Measurements from ENCODE around the gene ZNF23. TPM values are rescaled to one million over a fixed set of nuclear protein-coding genes. Genes with fewer than 3 reads are reported as not detected.

The ZNF23 gene
- total RNA-seq, 1 experiment from 2014 or later = 7.5 TPM

DNA sequence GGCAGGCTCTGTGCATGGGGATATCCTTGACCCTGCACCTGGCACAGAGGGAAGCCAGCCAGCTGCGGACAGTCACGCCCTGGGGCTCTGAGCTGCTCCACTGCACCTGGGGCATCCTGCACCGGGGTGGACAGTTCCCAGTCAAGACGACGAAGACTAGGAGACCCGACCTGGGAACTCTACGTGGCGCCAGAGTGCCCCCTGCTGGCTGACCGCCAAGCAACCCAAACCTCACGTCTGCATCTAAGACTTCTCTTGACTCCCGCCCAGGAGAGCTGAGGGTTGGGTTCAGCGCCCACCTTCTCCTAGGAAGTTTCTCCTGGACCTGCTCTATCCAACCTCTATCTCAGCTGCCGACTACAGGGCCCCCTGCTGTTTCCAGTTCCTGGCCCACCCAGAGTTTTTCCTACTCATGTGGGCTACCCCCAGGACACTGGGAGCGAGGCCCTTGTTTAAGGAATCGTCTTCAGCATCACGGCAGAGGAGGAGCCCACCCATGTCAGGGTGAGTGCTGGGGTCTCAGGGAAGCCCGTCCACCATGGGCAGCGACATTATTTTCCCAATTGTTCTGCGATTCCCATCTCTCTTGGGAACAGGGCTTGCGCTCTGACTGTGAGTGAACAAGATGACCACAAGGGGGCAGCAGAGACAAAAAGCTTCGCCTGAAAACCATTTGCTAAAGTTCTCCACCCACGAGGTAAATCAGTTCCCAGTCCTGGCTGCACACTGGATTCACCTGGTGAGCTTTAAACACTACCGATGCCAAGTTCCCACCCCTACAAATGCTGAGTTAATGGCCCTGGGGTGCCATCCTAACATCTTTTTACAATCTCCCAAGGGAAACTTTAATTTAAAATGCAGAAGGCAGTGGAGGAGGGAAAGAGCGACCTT is 49.5 kb downstream of the ZNF23 start:
- peak; percentile 83 for DNase-seq (ENCODE audit: low read depth, low spot score)
- in situ Hi-C loops (cut with HindIII; ENCODE audit: low pct_unique_long_range_greater_than_20kb, low sequenced_read_pairs) = no loop called here

DNA sequence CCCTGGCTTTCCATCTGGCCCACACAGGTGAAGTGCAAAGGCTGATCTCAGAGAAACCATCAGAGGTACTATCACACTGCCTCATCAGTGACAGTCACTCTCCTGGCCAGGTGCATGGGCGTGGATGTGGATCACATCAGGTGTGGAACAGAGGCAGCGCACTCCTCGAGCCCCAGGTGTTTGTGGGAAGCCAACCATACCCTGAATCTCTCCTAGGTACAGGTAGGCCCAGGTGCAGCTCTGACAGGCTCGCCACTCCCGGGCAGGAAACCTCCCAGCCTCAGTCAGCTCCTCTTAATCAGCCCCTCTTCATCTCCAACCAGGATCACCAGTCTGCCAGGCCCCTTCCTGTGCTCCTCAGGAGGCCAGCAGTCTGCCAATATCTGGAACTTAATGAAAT is 51.9 kb downstream of the ZNF23 start:
- in situ Hi-C loops (cut with HindIII; ENCODE audit: low pct_unique_long_range_greater_than_20kb, low sequenced_read_pairs) = no loop called here

DNA sequence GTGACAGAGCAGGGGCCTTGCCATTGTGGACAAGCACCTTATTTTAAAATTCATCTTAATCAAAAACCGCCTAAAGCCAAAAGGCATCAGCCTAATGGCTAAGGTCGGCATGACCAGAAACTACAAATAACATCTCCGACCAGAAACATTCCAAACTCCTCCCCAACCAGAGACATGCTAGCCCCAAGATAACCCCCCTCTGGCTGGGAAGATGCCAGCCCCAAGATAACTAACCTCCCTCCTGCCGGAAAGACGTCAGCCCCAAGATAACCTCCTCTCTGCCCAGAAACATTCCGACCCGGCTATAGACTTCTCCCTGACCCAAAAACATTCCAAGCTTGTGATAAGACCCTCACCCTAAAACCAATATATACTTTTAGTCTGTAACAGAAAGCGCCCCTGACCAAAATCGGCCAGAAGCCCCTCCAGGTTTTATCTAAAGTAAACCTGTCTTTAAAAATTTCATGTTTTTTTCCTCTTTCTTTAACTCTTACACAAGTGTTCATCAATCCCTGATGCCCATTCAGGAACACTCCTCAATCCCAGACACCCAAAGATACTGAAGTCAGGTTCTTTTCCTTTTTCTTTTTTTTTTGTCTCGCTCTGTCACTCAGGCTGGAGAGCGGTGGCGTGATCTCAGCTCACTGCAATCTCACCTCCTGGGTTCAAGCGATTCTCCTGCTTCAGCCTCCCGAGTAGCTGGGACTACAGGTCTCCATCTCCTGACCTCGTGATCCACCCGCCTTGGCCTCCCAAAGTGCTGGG is 52.9 kb downstream of the ZNF23 start:
- no peak for DNase-seq (ENCODE audit: low read depth, low spot score)
- in situ Hi-C loops (cut with HindIII; ENCODE audit: low pct_unique_long_range_greater_than_20kb, low sequenced_read_pairs) = no loop called here

More for the DNA sequence above, 51.9 kb downstream of the ZNF23 start:
- no peak for DNase-seq (ENCODE audit: low read depth, low spot score)

DNA sequence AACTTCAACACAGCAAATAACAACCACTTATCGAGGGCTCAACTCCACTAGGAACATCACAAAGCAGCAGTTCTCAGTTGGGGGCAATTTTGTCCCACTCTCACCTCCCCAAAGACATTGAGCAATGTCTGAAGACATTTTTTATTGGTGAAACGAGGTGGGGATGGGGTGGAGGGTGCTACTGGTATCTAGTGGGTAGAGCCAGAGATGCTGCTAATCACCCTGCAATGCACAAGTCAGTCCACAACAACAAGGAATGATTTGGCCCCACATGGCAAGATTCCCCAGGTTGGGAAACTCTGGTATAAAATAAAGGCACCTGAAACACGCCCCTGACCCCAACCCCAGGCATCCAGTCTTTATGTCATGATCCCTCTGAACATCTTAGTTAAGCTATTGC is 53.5 kb downstream of the ZNF23 start:
- in situ Hi-C loops (cut with HindIII; ENCODE audit: low pct_unique_long_range_greater_than_20kb, low sequenced_read_pairs) = no loop called here
- no peak for DNase-seq (ENCODE audit: low read depth, low spot score)

DNA sequence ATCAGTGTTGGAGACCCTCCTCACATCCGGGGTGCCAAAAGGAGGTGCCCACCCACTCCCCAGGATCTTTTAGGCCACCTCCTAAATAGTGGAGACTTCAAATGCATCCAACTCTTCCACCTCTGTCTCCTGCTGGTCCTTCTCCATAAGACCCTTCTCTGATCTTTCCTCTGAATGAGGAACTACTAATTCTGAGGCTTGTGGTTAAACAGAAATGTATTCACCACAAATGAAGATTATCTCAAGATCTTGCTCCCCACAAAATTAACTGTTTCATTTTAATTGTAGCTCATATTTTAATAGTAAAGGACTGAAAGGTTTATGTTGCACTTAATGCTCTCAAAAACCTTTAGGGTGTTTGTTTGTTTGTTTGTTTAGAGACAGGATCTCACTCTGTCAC is 54.3 kb downstream of the ZNF23 start:
- DNase-seq (ENCODE audit: low read depth, low spot score) = no peak

DNA sequence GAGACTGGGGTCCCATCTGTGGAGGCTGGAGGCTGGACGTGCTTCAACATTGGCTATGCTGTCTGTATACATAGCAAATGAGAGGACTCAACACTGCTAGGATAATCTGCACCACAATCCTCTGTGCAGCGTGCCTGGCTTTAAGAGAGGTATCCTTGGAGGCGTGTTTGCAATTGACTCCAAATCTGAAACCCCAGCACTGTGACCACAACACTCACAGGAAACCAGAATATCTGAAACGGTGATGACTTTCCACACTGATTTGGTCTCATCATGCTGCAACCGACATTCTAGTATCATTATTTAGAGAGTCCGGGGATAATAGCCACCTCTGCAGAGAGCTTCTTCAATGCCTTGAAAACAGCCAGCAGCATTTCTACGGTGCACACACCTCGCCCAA is 55.3 kb downstream of the ZNF23 start:
- in situ Hi-C loops (cut with HindIII; ENCODE audit: low pct_unique_long_range_greater_than_20kb, low sequenced_read_pairs) = no loop called here
- DNase-seq (ENCODE audit: low read depth, low spot score) = no peak

More for the DNA sequence above, 54.3 kb downstream of the ZNF23 start:
- in situ Hi-C loops (cut with HindIII; ENCODE audit: low pct_unique_long_range_greater_than_20kb, low sequenced_read_pairs) = no loop called here

DNA sequence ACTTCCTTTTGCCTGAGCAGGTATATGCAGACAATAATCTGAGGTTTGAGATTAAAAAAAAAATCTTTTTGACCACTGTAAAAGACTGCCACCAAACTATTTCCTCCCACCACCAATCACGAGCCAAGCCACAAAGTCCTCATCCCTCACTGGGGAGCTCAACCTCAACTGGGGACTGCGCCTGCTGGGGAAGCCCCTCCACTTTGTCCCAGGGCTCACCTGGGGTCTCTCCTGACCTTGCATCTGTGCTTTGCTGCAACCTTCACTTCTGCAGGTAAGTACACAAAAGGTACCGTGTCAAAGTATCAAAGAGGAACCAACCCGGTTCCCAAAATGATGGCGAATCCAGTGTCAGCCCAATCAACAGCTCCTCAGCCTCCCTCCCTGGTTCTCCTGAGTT is 55.7 kb downstream of the ZNF23 start:
- in situ Hi-C loops (cut with HindIII; ENCODE audit: low pct_unique_long_range_greater_than_20kb, low sequenced_read_pairs) = no loop called here

DNA sequence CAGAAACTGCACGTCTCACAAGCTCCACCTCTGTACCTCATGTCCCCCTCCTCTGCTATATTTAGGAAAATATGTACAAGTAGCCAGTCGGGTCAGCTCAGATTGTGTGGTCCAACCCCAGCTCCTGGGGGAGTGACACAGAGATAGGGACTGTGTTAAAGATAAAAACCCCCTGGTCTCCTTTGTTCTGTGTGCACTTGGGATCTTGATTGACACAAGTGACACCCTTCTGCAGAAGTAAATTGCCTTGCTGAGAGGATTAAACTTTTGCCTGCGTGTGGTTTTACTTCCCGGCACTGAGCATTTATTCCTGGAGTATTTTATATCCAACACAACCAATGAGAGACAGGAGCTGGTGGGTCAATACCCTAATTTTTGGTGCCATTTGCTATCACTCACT is 57.7 kb downstream of the ZNF23 start:
- in situ Hi-C loops (cut with HindIII; ENCODE audit: low pct_unique_long_range_greater_than_20kb, low sequenced_read_pairs) = no loop called here
- no peak for DNase-seq (ENCODE audit: low read depth, low spot score)

More for the DNA sequence above, 55.7 kb downstream of the ZNF23 start:
- DNase-seq (ENCODE audit: low read depth, low spot score) = no peak

DNA sequence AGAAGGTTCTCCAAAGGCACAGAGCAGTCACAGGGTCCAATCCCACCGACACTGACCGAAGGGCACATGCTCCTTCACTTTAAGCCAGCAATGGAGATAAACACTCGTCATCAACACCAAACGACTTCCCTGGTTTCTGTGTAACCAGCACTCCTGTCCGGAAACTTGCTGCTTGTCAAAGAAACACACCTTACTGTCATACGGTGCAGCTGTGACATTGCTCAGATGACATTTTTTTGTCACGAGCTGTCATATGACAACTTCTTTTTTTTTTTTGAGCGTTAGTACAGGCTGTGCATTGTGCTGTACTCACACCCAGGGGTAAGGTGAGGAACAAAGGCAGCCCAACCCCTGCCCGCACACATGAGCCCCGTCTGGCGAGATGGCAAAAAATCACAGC is 59.4 kb downstream of the ZNF23 start:
- in situ Hi-C loops (cut with HindIII; ENCODE audit: low pct_unique_long_range_greater_than_20kb, low sequenced_read_pairs) = no loop called here
- no peak for DNase-seq (ENCODE audit: low read depth, low spot score)

DNA sequence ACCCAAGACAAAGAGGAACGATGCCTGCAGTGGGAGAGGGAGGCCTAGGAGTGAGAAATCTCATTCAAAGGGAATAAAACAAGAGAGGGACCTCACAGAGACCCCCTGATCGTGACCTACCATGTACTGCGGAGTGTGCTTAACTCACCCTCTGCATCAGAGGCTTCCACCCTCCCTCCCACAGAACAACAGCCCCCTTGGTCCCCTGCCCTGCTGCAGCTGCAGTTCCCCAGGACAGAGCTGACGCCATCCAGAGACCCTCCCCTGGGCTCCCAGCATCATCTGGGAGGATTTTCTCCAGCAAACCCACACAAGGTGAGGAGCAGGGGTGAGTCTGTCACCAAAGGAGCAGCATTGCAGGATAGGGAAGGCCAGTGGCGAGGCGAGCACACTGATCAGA is 60.0 kb downstream of the ZNF23 start:
- in situ Hi-C loops (cut with HindIII; ENCODE audit: low pct_unique_long_range_greater_than_20kb, low sequenced_read_pairs) = no loop called here

DNA sequence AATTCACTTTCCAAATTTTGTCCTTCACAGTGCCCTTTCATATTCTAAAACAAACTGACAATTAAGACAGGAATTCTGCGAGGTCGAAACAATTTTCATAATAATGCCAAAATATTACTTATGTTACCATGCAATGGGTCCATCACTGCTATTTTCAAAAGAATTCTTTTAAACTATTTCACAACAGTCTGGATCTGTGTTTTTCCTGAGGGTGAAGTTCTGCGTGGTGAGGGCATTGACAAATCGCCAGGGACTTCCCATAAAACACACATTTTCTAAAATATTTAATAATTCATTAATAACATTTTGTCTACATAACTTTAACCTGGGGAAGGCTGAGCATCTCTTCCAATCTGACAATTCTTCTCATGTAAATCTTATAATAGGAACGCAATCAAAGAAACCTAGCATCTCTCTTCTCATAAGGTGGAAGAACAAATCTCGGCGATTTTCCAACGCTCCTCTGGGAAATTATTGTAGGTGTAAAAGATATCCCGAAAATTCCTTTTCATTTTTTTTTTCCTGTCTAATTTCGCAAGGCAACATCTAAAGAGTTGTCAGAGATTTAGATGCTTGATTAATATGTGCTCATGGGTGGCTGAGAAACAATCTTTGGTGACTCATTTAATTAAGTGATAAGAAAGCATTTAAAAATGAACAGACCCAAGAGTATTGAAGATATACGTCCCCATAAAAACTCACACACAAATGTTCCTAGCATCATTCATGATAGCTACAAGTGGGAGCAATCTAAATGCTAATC is 62.1 kb downstream of the ZNF23 start:
- in situ Hi-C loops (cut with HindIII; ENCODE audit: low pct_unique_long_range_greater_than_20kb, low sequenced_read_pairs) = no loop called here
- DNase-seq (ENCODE audit: low read depth, low spot score) = no peak

More for the DNA sequence above, 60.0 kb downstream of the ZNF23 start:
- no peak for DNase-seq (ENCODE audit: low read depth, low spot score)

Other genes with a start within 250 kb of the ZNF23 start
- 0.35 and 0.50 TPM in 2 replicates for gene HYDIN, start 231.5 kb downstream of the ZNF23 start, total RNA-seq (2014; rRNA removed; shearing (Covaris generic))
- 30.3 and 30.7 TPM in 2 replicates for gene CMTR2, start 172.8 kb downstream of the ZNF23 start, total RNA-seq (2014; rRNA removed; shearing (Covaris generic))
- 0.45 and 0.67 TPM in 2 replicates for gene CALB2, start 103.5 kb downstream of the ZNF23 start, total RNA-seq (2014; rRNA removed; shearing (Covaris generic))
- not detected in 2 replicates for gene TLE7, start 20.2 kb downstream of the ZNF23 start, total RNA-seq (2014; rRNA removed; shearing (Covaris generic))
- 2.2 and 3.3 TPM in 2 replicates for gene ZNF19, start 27.1 kb upstream of the ZNF23 start, total RNA-seq (2014; rRNA removed; shearing (Covaris generic))
- not detected in 2 replicates for gene CHST4, start 64.2 kb upstream of the ZNF23 start, total RNA-seq (2014; rRNA removed; shearing (Covaris generic))
- not detected in 2 replicates for gene TAT, start 114.8 kb upstream of the ZNF23 start, total RNA-seq (2014; rRNA removed; shearing (Covaris generic))
- gene MARVELD3, start 163.9 kb upstream of the ZNF23 start, total RNA-seq (2014; rRNA removed; shearing (Covaris generic)) = 0.08 TPM in 1 of 2 replicates, not detected in the other